ENCODE data around the gene PPM1F. TPM values are rescaled to one million over a fixed set of nuclear protein-coding genes. Genes with fewer than 3 reads are reported as not detected.

Gene PPM1F
- total and polyA plus RNA-seq, 3 experiments from 2014 or later = 9.2 to 29.1 (median 25.4) TPM

DNA sequence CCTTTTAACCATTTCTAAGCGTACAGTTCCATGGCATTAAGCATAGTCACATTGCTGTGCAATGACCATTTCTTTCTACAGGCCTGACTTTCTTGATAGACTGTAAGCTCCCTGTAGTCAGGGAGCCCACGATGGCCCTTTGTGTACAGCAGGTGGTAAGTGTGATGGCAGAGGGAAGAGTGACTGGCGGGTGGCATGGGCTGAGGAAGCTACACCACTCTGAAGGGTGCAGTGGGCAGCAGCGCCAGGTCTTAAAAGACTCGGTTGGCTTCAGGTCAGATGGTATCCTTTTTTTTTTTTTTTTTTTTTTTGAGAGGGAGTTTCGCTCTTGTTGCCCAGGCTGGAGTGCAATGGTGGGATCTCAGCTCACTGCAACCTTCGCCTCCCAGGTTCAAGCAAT lies 1.6 kb downstream of the PPM1F start:
- DNase-seq = no peak
- POLR2A ChIA-PET = no interaction called here
- no peaks in the 10 kb centered on the region for H3K27me3 ChIP-seq (ENCODE audit: insufficient read depth, low read length, poor library complexity, severe bottlenecking)
- H3K9me3 Mint-ChIP-seq = no peaks in the 10 kb centered on the region
- peak overlapping the region; percentile 55 to 87 (median 84) for H3K4me3 Mint-ChIP-seq
- H3K4me3 ChIP-seq (ENCODE audit: low read length) = no peak overlapping the region
- peak overlapping the region in 4 of 8 donors; percentile 3 to 68 (median 46) for H3K27ac Mint-ChIP-seq
- H3K36me3 Mint-ChIP-seq = no peaks in the 10 kb centered on the region
- peaks cover 0 to 3% of the 10 kb centered on the region in 2 donors for H3K27me3 Mint-ChIP-seq
- peaks cover 17 to 20% (median 20%) of the 10 kb centered on the region in 3 donors for H3K4me1 Mint-ChIP-seq
- H3K36me3 ChIP-seq (ENCODE audit: insufficient read depth, low read length) = peaks cover 1% of the 10 kb centered on the region
- CTCF ChIA-PET = interaction anchor here (1.1 to 7.2 kb wide), 2 partner anchors 12 to 32 kb away, joined by 3 to 100 read pairs; no protein-coding TSS in a partner anchor
- no peaks in the 10 kb centered on the region for H3K9me3 ChIP-seq (ENCODE audit: low read length)
- H3K27ac ChIP-seq (ENCODE audit: low read depth, low read length) = no peak overlapping the region
- peaks cover 18% of the 10 kb centered on the region for H3K4me1 ChIP-seq (ENCODE audit: insufficient read depth, low read length)

DNA sequence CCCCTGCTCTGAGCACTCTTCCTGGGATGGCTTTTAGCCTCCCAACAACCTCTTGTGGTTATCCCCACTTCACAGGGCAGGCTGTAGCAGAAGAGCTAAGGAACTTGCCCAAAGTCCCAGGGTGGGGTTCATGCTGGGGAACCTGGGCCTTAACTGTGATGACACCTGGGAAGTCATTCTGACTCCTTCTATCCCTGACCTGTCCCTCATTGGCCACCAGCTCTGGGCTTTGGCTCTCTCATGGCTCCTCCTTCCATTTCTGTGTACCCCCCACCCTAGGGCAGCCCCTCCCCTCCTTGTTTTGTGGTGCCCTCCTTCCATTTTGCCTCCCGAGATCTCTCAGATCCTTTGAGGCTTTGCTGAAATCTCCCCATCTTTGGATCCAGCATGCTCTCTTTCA lies 2.7 kb downstream of the PPM1F start:
- DNase-seq = no peak
- H3K27me3 ChIP-seq (ENCODE audit: insufficient read depth, low read length, poor library complexity, severe bottlenecking) = no peaks in the 10 kb centered on the region
- peaks cover 12% of the 10 kb centered on the region for H3K36me3 ChIP-seq (ENCODE audit: insufficient read depth, low read length)
- H3K4me1 ChIP-seq (ENCODE audit: insufficient read depth, low read length) = peaks cover 18% of the 10 kb centered on the region
- Mint-ChIP-seq H3K27me3 (peaks cover 0 to 3% of the 10 kb centered on the region in 2 donors), H3K9me3 (no peaks in the 10 kb centered on the region), H3K36me3 (peaks cover 0 to 6% (median 2%) of the 10 kb centered on the region in 3 donors), H3K4me1 (peaks cover 17 to 20% (median 20%) of the 10 kb centered on the region in 3 donors), H3K27ac (peak overlapping the region in 1 of 8 donors; percentile 52), H3K4me3 (no peak overlapping the region)
- no peak overlapping the region for H3K27ac ChIP-seq (ENCODE audit: low read depth, low read length)
- no peaks in the 10 kb centered on the region for H3K9me3 ChIP-seq (ENCODE audit: low read length)
- no peak overlapping the region for H3K4me3 ChIP-seq (ENCODE audit: low read length)
- CTCF ChIA-PET = interaction anchor here (7.2 kb wide), 1 partner anchor 11 kb away, joined by 100 read pairs; no protein-coding TSS in a partner anchor
- POLR2A ChIA-PET = interaction anchor here (0.6 kb wide), 1 partner anchor 12 kb away, joined by 4 read pairs; no protein-coding TSS in a partner anchor

- no peak for DNase-seq
- Mint-ChIP-seq H3K4me3 (peak overlapping the region in 1 of 7 donors; percentile 67), H3K9me3 (no peaks in the 10 kb centered on the region), H3K27me3 (peaks cover 0 to 3% of the 10 kb centered on the region in 2 donors), H3K36me3 (peaks cover 0 to 10% (median 5%) of the 10 kb centered on the region in 3 donors), H3K27ac (no peak overlapping the region), H3K4me1 (peaks cover 17 to 20% (median 20%) of the 10 kb centered on the region in 3 donors)
- ChIA-PET POLR2A (no interaction called here), CTCF (interaction anchor here (7.2 kb wide), 1 partner anchor 11 kb away, joined by 100 read pairs; no protein-coding TSS in a partner anchor)
- Histone ChIP-seq H3K27me3 (ENCODE audit: insufficient read depth, low read length, poor library complexity, severe bottlenecking) (no peaks in the 10 kb centered on the region), H3K4me3 (ENCODE audit: low read length) (no peak overlapping the region), H3K27ac (ENCODE audit: low read depth, low read length) (no peak overlapping the region), H3K36me3 (ENCODE audit: insufficient read depth, low read length) (peaks cover 16% of the 10 kb centered on the region), H3K9me3 (ENCODE audit: low read length) (no peaks in the 10 kb centered on the region), H3K4me1 (ENCODE audit: insufficient read depth, low read length) (peaks cover 18% of the 10 kb centered on the region)
These were observed 3.1 kb downstream of the PPM1F start for GRCh38 chr22:21949569-21949918.

DNA sequence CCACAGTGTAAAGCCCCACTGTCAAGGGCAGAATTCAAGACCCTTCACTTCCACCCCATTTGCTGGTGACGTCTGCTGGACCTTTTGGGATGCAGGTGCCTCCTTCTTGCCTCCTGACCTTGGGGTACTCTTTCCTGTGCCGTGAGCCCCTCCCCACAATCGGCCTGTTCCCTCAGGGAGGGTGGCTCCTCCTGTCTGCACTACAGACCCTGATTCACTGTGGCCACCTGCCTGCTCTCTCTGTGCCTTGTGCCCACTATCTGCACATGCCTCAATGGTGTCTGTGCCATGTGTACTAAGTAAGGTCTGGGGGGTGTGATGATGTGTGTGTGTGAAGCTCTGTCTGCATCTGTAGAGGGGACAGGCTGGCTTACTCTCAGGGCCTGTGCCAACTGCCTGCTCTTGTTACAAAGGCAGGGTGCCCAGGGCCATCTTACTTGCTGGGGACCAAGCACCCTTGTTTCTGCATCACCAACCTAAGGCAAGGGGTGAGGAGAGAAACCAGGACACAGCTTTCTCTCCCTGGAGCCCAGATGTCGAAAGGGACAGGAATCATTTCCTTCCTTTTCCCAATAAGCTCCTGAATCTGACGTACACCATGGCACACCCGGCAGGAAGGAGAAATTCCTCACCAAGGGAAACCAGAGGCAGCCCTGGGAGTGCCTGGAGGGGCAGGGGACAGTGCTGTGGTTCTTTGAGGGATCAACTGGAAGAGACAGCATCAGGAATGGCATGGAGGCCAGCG lies 3.7 kb downstream of the PPM1F start:
- CTCF ChIA-PET = interaction anchor here (7.2 kb wide), 1 partner anchor 10 kb away, joined by 100 read pairs; no protein-coding TSS in a partner anchor
- Mint-ChIP-seq H3K4me1 (peaks cover 17 to 20% (median 20%) of the 10 kb centered on the region in 3 donors), H3K9me3 (no peaks in the 10 kb centered on the region), H3K4me3 (peak overlapping the region in 2 of 7 donors; percentile 48 to 67), H3K27ac (peak overlapping the region in 1 of 8 donors; percentile 59), H3K27me3 (peaks cover 0 to 3% of the 10 kb centered on the region in 2 donors), H3K36me3 (peaks cover 0 to 16% (median 6%) of the 10 kb centered on the region in 3 donors)
- DNase-seq = no peak
- POLR2A ChIA-PET = no interaction called here
- Histone ChIP-seq H3K4me3 (ENCODE audit: low read length) (no peak overlapping the region), H3K9me3 (ENCODE audit: low read length) (no peaks in the 10 kb centered on the region), H3K27me3 (ENCODE audit: insufficient read depth, low read length, poor library complexity, severe bottlenecking) (no peaks in the 10 kb centered on the region), H3K36me3 (ENCODE audit: insufficient read depth, low read length) (peaks cover 16% of the 10 kb centered on the region), H3K27ac (ENCODE audit: low read depth, low read length) (peak overlapping the region; percentile 18), H3K4me1 (ENCODE audit: insufficient read depth, low read length) (peaks cover 18% of the 10 kb centered on the region)

GRCh38 chr22:21948390-21948789 lies 4.3 kb downstream of the PPM1F start:
- Histone ChIP-seq H3K36me3 (ENCODE audit: insufficient read depth, low read length) (peaks cover 16% of the 10 kb centered on the region), H3K27me3 (ENCODE audit: insufficient read depth, low read length, poor library complexity, severe bottlenecking) (no peaks in the 10 kb centered on the region), H3K9me3 (ENCODE audit: low read length) (no peaks in the 10 kb centered on the region), H3K4me1 (ENCODE audit: insufficient read depth, low read length) (peaks cover 18% of the 10 kb centered on the region), H3K4me3 (ENCODE audit: low read length) (no peak overlapping the region), H3K27ac (ENCODE audit: low read depth, low read length) (peak overlapping the region; percentile 18)
- DNase-seq = no peak
- Mint-ChIP-seq H3K4me1 (peaks cover 17 to 22% (median 20%) of the 10 kb centered on the region in 3 donors), H3K27me3 (peaks cover 0 to 3% of the 10 kb centered on the region in 2 donors), H3K4me3 (peak overlapping the region in 1 of 7 donors; percentile 48), H3K9me3 (no peaks in the 10 kb centered on the region), H3K27ac (peak overlapping the region in 2 of 8 donors; percentile 19 to 59), H3K36me3 (peaks cover 0 to 19% (median 6%) of the 10 kb centered on the region in 3 donors)
- ChIA-PET POLR2A (no interaction called here), CTCF (interaction anchor here (7.2 kb wide), 1 partner anchor 10 kb away, joined by 100 read pairs; no protein-coding TSS in a partner anchor)

DNA sequence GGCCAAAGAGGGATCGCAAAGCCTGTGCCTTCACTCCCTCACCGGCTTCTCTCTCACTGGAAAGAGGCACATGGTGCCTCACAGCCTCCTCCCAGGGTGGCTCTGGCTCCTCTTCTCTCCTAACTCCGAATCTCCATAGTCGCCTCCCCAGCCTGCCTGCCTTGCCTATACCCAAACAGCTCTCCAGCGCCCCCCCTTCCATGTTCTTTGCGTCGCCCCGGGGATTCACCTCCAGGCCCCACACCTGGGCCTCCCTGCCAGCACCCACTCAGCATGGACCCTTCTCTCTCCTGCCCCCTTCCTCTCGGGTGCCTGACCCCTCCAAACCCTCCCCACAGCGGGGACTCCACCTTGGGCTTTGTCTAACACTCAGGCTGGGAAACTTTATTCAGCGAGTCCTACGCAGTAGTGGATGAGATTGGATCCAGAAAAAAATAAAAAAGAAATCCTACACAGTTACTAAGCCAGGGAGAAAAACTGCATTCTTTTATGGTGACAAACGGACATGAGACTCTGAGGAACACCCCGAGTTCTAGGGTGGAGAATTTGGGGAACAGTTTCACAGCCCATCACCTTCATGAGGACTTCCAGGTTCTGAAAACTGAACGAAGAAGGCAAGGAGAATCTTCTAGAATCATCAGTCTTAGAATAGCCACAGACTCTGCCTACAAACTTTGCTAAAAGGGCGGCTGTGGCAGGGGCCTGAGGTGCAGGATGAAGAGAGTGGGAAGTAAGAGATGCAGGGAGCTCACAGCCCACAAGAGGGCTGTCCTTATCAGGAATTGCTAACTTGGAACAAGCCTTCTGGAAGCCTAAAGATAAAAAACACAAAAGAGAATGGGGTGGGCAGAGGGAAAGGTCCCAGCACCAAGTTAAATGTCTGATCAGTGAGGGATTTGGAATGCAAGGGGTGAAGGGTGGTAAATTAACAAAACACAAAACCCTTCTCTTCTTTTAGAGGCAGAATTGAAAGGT lies 5.3 kb downstream of the PPM1F start:
- POLR2A ChIA-PET = no interaction called here
- no peak for DNase-seq
- H3K4me3 Mint-ChIP-seq = peak overlapping the region in 1 of 7 donors; percentile 58
- H3K36me3 Mint-ChIP-seq = peaks cover 0 to 21% (median 6%) of the 10 kb centered on the region in 3 donors
- peaks cover 12 to 25% (median 20%) of the 10 kb centered on the region in 3 donors for H3K4me1 Mint-ChIP-seq
- peaks cover 0 to 2% of the 10 kb centered on the region in 2 donors for H3K27me3 Mint-ChIP-seq
- H3K9me3 Mint-ChIP-seq = no peaks in the 10 kb centered on the region
- Histone ChIP-seq H3K4me1 (ENCODE audit: insufficient read depth, low read length) (peaks cover 14% of the 10 kb centered on the region), H3K36me3 (ENCODE audit: insufficient read depth, low read length) (peaks cover 16% of the 10 kb centered on the region), H3K4me3 (ENCODE audit: low read length) (no peak overlapping the region), H3K9me3 (ENCODE audit: low read length) (no peaks in the 10 kb centered on the region), H3K27ac (ENCODE audit: low read depth, low read length) (peak overlapping the region; percentile 56), H3K27me3 (ENCODE audit: insufficient read depth, low read length, poor library complexity, severe bottlenecking) (no peaks in the 10 kb centered on the region)
- CTCF ChIA-PET = interaction anchor here (1.0 to 7.2 kb wide), 3 partner anchors 9 to 24 kb away, joined by 3 to 100 read pairs (median 3); no protein-coding TSS in a partner anchor
- peak overlapping the region in 6 of 8 donors; percentile 29 to 85 (median 54) for H3K27ac Mint-ChIP-seq

- H3K4me1 Mint-ChIP-seq = peaks cover 11 to 25% (median 13%) of the 10 kb centered on the region in 3 donors
- Histone ChIP-seq H3K27ac (ENCODE audit: low read depth, low read length) (no peak overlapping the region), H3K27me3 (ENCODE audit: insufficient read depth, low read length, poor library complexity, severe bottlenecking) (no peaks in the 10 kb centered on the region), H3K4me1 (ENCODE audit: insufficient read depth, low read length) (peaks cover 6% of the 10 kb centered on the region), H3K36me3 (ENCODE audit: insufficient read depth, low read length) (peaks cover 16% of the 10 kb centered on the region), H3K4me3 (ENCODE audit: low read length) (no peak overlapping the region), H3K9me3 (ENCODE audit: low read length) (no peaks in the 10 kb centered on the region)
- H3K27me3 Mint-ChIP-seq = peaks cover 0 to 3% of the 10 kb centered on the region in 2 donors
- peak overlapping the region in 3 of 8 donors; percentile 42 to 75 (median 70) for H3K27ac Mint-ChIP-seq
- no peak for DNase-seq
- peak overlapping the region in 1 of 7 donors; percentile 65 for H3K4me3 Mint-ChIP-seq
- no peaks in the 10 kb centered on the region for H3K9me3 Mint-ChIP-seq
- H3K36me3 Mint-ChIP-seq = peaks cover 0 to 22% (median 8%) of the 10 kb centered on the region in 3 donors
- ChIA-PET POLR2A (no interaction called here), CTCF (interaction anchor here (1.0 to 1.2 kb wide), 2 partner anchors 8 to 23 kb away, joined by 3 read pairs; no protein-coding TSS in a partner anchor)
These were observed 6.3 kb downstream of the PPM1F start for GRCh38 chr22:21946262-21946925.
